Measurements from ENCODE around the gene TARS1. TPM values are rescaled to one million over a fixed set of nuclear protein-coding genes. Genes with fewer than 3 reads are reported as not detected.
A peak's percentile ranks its signal among the peaks of the same experiment; 100 is the strongest.

Gene TARS1
- total RNA-seq, 1 experiment from 2014 or later: 417 TPM

GRCh38 chr5:33438996-33439395 is 1.8 kb upstream of the TARS1 start:
- H3K27ac ChIP-seq (ENCODE audit: insufficient read length, low read depth, low read length): no peak overlapping the region
- H3K27ac Mint-ChIP-seq: no peak overlapping the region
- H3K27me3 Mint-ChIP-seq (ENCODE audit: low read depth): no peaks in the 10 kb centered on the region
- peak overlapping the region; percentile 91 for H3K9ac ChIP-seq (ENCODE audit: extremely low read depth, insufficient read length, low read length)
- no peaks in the 10 kb centered on the region for H4K20me1 ChIP-seq (ENCODE audit: control insufficient read depth, insufficient read depth, insufficient read length)
- H3K4me1 Mint-ChIP-seq: peaks cover 11 to 19% of the 10 kb centered on the region in 2 experiments
- no peaks in the 10 kb centered on the region for H3K27me3 ChIP-seq (ENCODE audit: insufficient read depth, low read length)
- H3K79me1 ChIP-seq (ENCODE audit: insufficient read depth, low read depth, low read length, poor library complexity, severe bottlenecking): peaks cover 3% of the 10 kb centered on the region
- DNase-seq: no peak
- peaks cover 3% of the 10 kb centered on the region for H3K4me1 ChIP-seq (ENCODE audit: insufficient read depth, low read length)
- no peak overlapping the region for H4K91ac ChIP-seq (ENCODE audit: insufficient read length, low read depth, low read length)
- no peak overlapping the region for H3K23ac ChIP-seq (ENCODE audit: insufficient read length, low read depth, low read length)
- peaks cover 7 to 32% (median 22%) of the 10 kb centered on the region in 3 experiments; a peak in 6 of 7 replicates for H3K36me3 Mint-ChIP-seq (ENCODE audit: insufficient read depth in 1 of 3, low read depth in 3 of 3)
- no peak overlapping the region for H2BK5ac ChIP-seq (ENCODE audit: insufficient read length, low read length)
- H3K4me3 Mint-ChIP-seq: peak overlapping the region; percentile 49 to 70; a peak in 4 of 5 replicates
- H3K23me2 ChIP-seq (ENCODE audit: insufficient read length, low read depth, low read length, poor library complexity, severe bottlenecking): peaks cover 19% of the 10 kb centered on the region
- no peak overlapping the region for H3K18ac ChIP-seq (ENCODE audit: insufficient read length, low read depth, low read length)
- H3K56ac ChIP-seq (ENCODE audit: insufficient read length, low read depth, low read length): no peak overlapping the region
- H3K79me2 ChIP-seq (ENCODE audit: insufficient read depth, low read length): peaks cover 25% of the 10 kb centered on the region; the same call in 1 of the 2 replicates
- no peak overlapping the region for H3T11ph ChIP-seq (ENCODE audit: low read length)
- no peak overlapping the region for H2BK15ac ChIP-seq (ENCODE audit: low read depth, low read length)
- H2BK120ac ChIP-seq (ENCODE audit: low read depth, low read length, poor library complexity, severe bottlenecking): no peak overlapping the region
- H2AFZ ChIP-seq (ENCODE audit: low read length): no peak overlapping the region
- H2BK12ac ChIP-seq (ENCODE audit: insufficient read length, low read depth, low read length): no peak overlapping the region
- H2AK5ac ChIP-seq (ENCODE audit: insufficient read length, low read length): no peak overlapping the region
- H4K8ac ChIP-seq (replicated peaks; ENCODE audit: insufficient read length, low read depth, low read length): no peak overlapping the region
- H3K4me2 ChIP-seq (ENCODE audit: insufficient read depth, insufficient read length, low read length): peak overlapping the region; percentile 87
- WGBS (ENCODE audit: extremely low coverage, insufficient read length, low lambda C conversion rate): no CpG with 5 or more reads among the region's 6 CpGs
- no peak overlapping the region for H4K5ac ChIP-seq (ENCODE audit: insufficient read length, low read depth, low read length)
- H3K14ac ChIP-seq (ENCODE audit: insufficient read depth, low read length): no peak overlapping the region
- no peak overlapping the region for H2BK20ac ChIP-seq (ENCODE audit: low read depth, low read length, poor library complexity, severe bottlenecking)
- H3K9me3 ChIP-seq (ENCODE audit: control insufficient read depth, low read depth, low read length): no peaks in the 10 kb centered on the region
- TF ChIP-seq CTCF (conservative IDR thresholded peaks at IDR 0.05): no peak
- H3K4ac ChIP-seq (ENCODE audit: low read depth, low read length): no peak overlapping the region
- H3K9me3 Mint-ChIP-seq: no peaks in the 10 kb centered on the region; a peak in 1 of 5 replicates
